Renal cortex interstitium (tissue), 11 donors: ENCODE results near the gene ZEB1. TPM values are rescaled to one million over a fixed set of nuclear protein-coding genes. Genes with fewer than 3 reads are reported as not detected.
A peak's percentile ranks its signal among the peaks of the same experiment; 100 is the strongest.
"Not testable (repeated sequence)": the region's sequence is repeated elsewhere in the genome, so short reads cannot be mapped to it uniquely, and the experiment has no call there.

ENCODE experiments used
- DNase-seq, 11 donors: peaks; one replicate each; pipeline ENCODE4 v3.0.0-alpha.2; 2013; ENCODE audit warnings: low read depth in 9 of 11, low spot score in 4 of 11; ENCODE audit errors: extremely low read depth in 1 of 11
- polyA plus RNA-seq, 3 donors: library from polyadenylated mRNA; unstranded; fragments of 120-200 nt; gene quantifications; one replicate each; pipeline ENCODE4 v1.2.1, GENCODE V29; 2013; ENCODE audit not compliant: insufficient read length in 3 of 3

ZEB1 gene
- polyA plus RNA-seq, 3 donors, result 29.4 to 33.6 (median 30.0) TPM

DNA sequence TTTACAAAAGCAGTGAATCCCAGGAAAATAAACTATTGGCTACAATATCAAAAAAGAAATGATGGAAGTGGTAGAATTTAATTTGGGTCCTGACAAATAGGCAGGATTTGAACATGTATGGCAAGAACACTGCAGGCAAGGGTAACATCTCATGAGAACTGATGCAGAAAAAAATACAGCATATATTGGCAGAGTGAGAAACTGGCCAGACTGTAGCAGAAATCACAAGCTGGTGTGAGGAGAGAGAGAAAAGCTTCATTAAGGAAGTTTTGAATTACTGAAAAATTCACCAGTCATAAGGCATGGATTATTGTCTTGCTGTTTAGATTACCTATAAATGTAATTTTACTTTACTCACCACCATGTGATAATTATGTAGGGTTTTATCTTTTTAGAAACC, 77.4 kb downstream of the ZEB1 start:
- no peak for DNase-seq

DNA sequence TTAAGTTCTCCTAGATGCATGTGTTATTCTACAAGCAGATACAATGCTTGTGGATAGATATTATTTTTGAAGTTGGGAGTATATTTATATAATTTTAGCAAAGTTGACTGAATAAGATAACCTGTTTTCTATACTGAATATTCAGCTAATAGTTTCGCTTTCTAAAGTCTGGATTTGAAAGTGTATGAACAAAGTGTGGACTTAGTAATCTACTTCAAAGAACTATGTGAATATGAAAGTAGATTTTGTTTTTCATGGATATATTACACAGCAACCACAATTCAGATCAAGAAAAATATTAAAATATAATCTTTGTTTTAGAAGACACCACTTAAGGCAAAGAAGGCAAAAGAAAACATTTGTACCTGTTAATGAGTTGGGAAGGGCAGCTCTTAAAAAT, 78.8 kb downstream of the ZEB1 start:
- no peak for DNase-seq

DNA sequence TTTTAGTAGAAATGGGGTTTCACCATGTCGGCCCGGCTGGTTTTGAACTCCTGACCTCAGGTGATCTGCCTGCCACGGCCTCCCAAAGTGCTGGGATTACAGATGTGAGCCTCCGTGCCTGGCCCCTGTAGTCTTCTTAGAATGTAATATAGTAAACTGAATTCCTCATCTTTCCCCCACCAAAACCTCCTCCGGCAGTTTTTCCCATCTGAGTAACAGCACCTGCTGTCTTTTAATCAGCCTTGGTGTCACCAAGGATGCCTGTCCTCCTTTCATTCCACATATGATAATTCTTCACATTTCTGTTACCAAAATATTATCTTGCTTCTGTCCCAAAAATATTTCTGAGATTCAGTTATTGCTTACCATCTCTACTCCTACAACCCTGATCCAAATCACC, 80.2 kb downstream of the ZEB1 start:
- DNase-seq, result no peak

DNA sequence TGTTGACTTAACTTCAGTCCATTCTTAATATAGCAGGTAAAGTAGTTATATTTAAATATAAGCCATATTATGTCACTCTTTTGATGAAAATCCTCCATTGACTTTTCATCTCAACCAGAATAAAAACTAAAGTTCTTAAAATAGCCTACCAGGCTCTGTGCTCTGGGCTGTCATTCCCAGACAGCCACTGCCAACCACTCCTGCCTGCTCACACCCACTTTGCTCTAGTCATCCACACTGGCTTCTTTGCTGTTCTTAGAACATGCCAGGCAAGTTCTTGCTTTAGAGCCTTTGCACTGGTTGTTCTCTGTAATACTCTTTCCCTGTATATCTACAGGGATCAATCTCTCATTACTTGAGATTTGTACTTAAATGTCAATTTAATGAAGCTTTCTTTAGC, 80.6 kb downstream of the ZEB1 start:
- DNase-seq, result no peak

DNA sequence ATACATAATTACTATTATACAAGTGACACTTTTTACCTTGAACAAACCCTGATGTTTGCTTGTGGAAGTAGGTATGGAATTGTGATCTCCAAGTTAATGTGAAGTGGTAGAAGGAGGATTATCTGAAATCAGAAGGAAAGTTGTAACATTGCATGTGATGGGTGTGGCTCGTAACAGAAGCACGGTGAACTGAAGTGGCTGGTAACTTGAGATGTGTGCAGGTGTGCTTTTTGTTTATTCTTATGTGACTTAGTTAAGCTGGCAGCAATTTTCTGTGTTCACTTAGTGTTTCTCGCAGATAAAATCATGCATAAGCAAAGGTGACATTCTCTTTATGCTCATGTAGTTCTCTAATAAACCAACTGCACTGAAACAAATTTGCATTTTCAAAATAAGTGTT, 82.3 kb downstream of the ZEB1 start:
- no peak for DNase-seq

DNA sequence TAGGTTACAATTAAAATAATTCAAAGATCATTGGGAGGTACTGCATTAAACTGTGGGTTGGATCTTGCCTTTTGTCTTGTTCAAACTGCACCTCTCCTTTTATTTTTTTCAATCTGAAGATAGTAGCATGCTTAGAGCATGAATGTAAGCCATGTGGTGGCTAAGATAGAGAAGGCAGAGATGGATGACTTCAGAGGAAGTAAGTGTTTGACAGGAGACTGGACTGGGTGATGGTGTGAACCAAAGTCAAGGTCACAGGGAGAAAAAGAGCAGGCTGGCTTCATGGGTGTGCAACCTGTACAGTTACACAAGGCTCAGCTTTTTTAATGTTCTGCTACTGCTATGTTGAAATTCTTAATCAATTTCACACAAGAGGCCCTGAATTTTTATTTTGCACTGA, 85.6 kb downstream of the ZEB1 start:
- no peak for DNase-seq

DNA sequence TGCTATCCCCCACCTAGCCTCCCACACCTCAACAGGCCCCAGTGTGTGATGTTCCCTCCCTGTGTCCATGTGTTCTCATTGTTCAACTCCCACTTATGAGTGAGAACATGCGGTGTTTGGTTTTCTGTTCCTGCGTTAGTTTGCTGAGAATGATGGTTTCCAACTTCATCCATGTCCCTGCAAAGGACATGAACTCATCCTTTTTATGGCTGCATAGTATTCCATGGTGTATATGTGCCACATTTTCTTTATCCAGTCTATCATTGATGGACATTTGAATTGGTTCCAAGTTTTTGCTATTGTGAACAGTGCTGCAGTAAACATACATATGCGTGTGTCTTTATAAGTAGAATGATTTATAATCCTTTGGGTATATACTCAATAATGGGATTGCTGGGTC, 86.8 kb downstream of the ZEB1 start:
- not testable (repeated sequence) for DNase-seq

DNA sequence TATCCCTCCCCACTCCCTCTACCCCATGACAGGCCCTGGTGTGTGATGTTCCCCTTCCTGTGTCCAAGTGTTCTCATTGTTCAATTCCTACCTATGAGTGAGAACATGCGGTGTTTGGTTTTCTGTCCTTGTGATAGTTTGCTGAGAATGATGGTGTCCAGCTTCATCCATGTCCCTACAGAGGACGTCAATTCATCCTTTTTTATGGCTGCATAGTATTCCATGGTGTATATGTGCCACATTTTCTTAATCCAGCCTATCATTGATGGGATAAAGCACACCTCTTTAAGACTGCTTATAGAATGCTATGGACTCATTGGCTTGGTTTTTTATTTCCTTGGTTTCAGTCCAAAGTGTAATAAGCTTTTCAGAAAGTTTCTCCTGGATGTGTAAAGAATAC, 93.4 kb downstream of the ZEB1 start:
- DNase-seq, result not testable (repeated sequence)

DNA sequence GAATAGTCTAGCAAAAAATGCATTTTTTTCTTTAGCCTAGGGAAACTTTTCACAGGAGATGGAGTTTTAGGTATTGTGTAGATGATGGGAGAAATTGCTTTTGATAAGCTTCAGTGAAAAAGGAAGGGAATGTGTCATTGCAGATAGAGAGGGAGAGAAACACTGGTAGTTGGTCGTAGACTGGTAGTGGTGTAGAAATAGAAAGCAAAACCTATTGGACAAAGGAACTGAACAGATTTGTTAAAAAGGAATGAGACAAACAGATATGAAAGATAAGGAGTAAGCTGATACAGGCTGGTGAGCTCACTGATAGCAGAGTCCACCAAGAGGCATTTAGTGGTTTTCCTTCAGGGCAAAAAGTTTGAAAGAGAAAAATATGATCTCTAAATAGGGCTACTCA, 94.3 kb downstream of the ZEB1 start:
- DNase-seq, result no peak

DNA sequence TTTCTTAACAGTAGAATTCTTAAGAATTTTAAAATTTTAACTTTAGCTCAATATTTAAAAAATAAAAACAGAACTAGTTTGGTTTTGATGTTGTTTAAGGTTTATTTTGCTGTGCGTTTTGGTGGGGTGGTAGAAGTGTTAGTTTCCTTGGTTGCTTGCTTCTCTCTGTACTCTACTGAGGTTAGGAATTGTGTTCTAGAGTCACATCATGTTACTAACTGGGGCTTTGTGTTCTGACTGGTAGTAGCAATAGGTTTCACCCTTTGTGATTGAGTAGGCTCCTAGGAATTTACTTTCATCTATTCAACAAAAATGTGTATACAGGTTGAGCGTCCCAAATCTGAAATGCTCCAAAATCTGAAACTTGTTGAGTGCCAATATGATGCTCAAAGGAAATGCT, 99.5 kb downstream of the ZEB1 start:
- DNase-seq, result no peak

DNA sequence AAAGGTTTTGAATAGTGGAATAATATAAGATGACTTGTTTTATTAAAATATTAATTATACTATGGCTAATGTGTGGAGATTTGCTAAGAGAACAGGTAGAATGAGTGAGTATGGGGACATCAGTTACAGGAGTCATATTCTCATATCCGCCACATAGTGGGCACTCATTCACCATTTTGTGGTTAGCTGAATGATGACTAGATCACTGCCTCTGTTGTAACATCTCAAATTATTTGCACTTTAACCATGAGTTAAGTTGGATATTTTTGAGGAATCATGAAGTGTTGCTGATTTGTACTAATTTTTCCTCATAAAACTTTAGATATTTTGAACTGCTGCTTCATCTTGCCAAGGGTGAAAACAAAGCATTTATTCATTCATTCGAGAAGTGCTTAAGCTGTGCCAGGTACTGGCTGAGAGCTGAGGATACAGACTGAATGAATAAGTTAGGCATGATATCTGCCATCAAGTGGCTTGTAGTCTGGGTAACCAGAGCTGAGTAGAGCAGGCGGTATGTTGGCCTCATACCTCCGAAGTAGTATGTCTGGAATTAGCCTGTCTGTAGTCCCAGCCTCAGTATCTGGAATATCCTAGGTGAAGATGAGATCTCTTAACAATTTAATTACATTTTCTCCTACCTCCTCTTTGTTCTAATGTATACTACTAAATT, 100.5 kb downstream of the ZEB1 start:
- no peak for DNase-seq

DNA sequence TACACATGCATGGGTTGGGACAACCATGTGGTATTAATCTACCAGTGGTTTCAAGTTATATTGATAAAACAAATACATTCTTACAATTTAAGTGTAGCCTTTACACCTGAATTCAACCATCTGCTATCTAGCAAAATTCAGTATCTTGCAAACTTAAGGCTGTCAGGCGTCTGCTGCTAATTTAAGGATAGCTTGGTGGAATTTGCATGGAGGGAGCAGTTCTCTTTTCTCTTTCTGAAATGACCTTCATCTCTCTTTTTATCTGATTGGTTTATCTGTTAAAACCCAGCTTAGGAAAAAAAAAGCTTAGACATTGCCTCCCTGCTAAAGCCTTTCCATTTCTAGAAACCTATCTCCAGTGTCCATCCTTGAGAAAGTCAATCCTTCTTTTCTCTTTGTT, 102.3 kb downstream of the ZEB1 start:
- no peak for DNase-seq

DNA sequence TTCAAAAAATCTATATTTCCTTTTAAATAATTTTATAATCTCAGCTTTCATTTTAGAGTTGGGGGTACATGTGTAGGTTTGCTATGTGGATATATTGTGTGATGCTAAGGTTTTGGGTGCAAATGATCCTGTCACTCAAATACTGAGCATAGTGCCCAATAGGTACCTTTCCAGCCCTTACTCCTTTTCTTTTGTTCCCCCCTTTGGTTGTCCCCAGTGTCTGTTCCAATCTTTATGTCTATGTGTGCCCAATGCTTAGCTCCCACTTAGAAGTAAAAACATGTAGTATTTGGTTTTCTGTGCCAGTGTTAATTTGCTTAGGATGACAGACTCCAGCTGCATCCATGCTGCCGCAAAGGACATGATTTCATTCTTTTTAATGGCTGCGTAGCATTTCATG, 103.6 kb downstream of the ZEB1 start:
- no peak for DNase-seq

DNA sequence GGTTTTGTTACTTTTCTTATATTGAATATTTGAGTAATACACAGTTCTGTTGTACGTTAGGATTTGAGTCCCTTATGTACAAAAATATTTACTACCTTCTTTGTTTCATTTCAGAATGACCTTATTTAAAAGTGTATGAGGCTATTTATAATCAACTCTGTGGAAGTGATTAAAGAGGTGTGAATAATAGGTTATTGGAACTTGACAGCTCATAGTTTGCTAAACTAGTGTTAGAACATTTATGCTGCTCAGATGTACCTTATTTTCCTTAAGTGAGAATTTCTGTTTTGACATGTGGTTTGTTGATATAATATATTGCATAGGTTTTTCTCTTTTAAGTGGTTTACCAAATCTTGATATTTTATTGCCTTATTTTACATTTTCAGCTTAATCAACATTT, 105.5 kb downstream of the ZEB1 start:
- no peak for DNase-seq

DNA sequence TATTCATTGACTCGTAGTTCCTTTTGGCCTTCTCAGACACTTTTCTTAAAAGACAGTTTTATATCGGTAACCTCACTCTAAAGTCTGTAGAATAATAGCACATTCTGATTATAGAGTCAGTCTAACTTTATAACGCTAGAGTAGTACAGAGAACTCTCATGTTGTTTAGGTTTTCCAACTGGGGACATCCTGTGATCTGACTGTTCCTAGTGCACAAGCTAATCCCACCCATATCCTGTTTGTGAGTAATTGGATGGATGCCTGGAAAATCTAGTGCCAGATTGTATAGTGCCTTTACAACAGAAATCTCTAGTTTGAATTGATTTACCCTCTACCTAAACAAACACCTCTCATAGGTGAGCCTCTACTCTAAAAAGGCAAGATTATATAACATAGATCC, 107.4 kb downstream of the ZEB1 start:
- peak in 7 of 11 donors; percentile 0 to 24 (median 18) for DNase-seq

DNA sequence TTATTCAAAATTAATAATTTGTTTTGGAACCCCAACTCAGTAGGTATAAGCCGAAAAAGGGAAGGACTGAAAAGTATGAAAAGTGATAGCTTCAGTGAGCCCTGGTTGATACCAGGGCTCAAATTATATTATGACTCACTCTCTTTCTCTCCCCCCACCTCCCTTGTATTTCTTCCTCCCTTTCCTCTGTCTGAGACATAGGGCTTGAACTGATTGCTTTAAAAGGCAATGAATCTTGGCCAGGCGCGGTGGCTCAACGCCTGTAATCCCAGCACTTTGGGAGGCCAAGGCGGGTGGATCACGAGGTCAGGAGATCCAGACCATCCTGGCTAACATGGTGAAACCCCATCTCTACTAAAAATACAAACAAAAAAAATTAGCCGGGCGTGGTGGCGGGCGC, 108.3 kb downstream of the ZEB1 start:
- not testable (repeated sequence) for DNase-seq

DNA sequence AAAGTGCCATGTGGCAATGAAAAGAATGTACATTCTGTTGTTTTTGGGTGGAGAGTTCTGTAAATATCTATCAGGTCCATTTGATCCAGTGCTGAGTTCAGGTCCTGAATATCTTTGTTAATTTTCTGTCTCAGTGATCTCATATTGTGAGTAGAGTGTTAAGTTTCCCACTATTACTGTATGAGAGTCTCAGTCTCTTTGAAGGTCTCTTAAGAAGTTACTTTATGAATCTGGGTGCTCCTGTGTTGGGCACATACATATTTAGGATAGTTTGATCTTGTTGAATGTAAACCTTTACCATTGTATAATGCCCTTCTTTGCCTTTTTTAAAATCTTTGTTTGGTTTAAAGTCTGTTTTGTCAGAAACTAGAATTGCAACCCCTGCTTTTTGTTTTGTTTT, 109.5 kb downstream of the ZEB1 start:
- not testable (repeated sequence) for DNase-seq

DNA sequence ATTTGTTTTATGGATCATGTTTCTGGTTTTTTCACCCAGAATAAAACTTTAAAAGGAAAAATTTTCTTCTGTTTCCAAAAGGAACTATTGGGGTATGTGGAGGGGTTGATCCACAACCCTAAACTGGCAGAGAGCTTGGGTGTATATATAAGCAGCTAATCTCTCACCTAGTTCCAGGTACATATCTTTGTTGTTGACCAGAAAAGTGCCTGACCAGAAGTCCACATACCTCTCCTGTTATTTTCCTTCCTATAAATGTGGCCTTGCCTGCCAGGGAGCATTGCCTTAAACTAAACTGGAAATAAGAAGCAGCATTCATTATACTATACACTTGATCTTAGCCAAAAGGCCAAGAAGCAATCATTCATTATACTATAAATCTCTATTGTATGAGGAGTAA, 112.0 kb downstream of the ZEB1 start:
- no peak for DNase-seq

DNA sequence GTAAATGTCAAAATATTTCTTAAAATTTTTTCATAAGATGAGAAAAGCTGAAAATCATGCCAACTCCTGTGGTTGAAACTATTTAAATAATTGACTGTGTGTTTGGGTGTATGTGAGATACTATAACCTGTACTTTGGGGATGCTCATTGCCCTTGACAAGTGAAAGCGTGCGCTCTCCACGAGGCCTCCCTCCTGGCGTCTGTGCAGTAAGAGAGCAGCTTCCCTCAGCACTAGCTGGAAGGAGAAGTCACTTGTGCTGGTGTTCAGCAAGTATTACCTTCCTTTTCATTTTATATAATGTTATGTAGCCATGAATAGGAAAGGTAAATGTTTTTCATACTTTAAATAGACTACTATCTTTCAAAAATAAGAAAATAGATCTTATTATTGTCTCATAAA, 118.9 kb downstream of the ZEB1 start:
- no peak for DNase-seq

DNA sequence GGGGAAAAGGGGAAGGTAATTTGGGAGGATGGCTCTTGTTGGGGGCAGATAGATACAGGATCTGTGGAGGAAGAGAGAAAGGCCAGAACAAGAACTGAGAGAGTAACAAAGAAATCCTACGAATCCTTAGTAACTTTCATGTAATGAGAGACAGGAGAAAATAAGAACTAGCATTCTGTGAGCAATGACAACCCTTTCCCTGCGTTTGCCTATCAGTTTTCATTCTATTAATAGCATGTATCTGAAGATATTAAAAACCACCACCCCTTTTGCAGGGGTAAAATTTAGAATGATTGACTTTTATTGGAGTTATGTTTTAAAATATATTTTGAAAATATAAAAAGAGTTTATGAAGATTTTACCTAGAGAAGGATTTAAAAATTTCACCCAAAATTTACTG, 132.8 kb downstream of the ZEB1 start:
- no peak for DNase-seq

DNA sequence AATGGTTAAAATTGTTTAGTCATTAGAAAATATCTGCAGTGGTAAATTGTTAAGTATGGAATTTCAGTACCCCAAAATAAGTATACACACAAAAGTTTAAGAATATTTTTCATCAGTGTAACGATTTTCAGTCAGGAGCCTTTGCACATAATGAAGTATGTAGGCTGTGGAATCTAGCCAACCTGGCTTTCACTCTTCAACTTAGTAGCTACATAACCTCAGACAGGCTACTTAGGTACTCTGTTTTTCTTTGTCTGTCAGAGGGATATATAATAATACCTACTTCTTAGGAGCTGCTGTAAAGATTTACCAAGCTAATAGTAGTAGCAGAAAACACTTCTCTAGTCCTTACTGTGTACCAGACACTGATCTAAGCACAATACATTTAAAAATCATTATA, 137.5 kb downstream of the ZEB1 start:
- DNase-seq, result no peak

DNA sequence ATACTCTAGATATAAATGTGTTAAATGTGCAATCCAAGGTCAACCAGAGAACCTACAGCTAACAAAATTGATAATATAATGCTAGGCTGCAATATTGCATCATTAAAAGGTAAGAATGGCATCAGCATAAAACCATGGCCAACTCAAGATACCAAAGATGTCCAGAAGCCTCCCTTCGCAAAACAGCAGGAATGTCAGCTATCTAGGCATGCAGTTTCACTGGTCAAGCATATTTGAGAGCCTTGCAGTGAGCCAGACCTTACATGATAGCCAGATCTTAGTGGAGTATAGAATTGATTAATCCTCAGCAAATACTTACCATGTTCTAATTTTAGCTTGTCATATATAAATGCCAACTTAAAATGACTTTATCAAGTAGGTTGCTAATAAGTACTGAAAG, 138.8 kb downstream of the ZEB1 start:
- no peak for DNase-seq
